Measurements from ENCODE around the gene ABI3BP.

Gene ABI3BP

GRCh38 chr3:100813828-100814227 lies 179.4 kb downstream of the ABI3BP start:
- no peak for FAIRE-seq
- DNase-seq (ENCODE audit: insufficient read length, low spot score): no peak
- no peak for TF ChIP-seq POLR2A (IDR thresholded peaks at IDR 0.05; ENCODE audit: low read depth, low read length)
- no peak for TF ChIP-seq POLR2AphosphoS5 (IDR thresholded peaks at IDR 0.05; ENCODE audit: low read depth, low read length)
- TF ChIP-seq TAF1 (IDR thresholded peaks at IDR 0.05; ENCODE audit: low read depth, low read length): no peak
- no peak for TF ChIP-seq POU2F2 (IDR thresholded peaks at IDR 0.05; ENCODE audit: low read depth, low read length)
- no peak for TF ChIP-seq PAX5 (IDR thresholded peaks at IDR 0.05; ENCODE audit: insufficient read depth, low read length, severe bottlenecking)
- no peak for TF ChIP-seq SPI1 (IDR thresholded peaks at IDR 0.05; ENCODE audit: low read depth, low read length)

GRCh38 chr3:100811779-100812507 lies 181.3 kb downstream of the ABI3BP start:
- TF ChIP-seq POU2F2 (IDR thresholded peaks at IDR 0.05; ENCODE audit: low read depth, low read length) (no peak), POLR2AphosphoS5 (IDR thresholded peaks at IDR 0.05; ENCODE audit: low read depth, low read length) (no peak), PAX5 (IDR thresholded peaks at IDR 0.05; ENCODE audit: insufficient read depth, low read length, severe bottlenecking) (no peak), TAF1 (IDR thresholded peaks at IDR 0.05; ENCODE audit: low read depth, low read length) (no peak)
- FAIRE-seq (no peak), DNase-seq (ENCODE audit: insufficient read length, low spot score) (no peak)

DNA sequence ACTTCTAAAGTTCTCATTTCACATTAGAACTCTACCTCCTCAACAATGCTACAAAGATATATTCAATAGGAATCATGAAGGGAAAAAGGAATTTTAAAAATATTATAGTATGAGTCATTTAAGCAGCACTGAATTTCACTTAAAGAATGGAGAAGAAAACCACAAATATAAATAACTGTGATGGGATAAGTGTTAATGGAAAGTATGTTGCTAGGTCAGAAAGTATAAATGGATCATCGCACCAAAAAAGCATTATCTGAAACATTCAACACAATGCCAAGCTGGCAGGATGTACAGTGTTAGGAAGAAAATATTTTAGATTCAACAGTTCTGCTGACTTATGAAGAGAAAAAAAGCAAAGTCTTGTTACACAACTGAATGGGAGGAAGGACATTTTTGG lies 182.6 kb downstream of the ABI3BP start:
- FAIRE-seq: no peak
- no peak for DNase-seq (ENCODE audit: insufficient read length, low spot score)

DNA sequence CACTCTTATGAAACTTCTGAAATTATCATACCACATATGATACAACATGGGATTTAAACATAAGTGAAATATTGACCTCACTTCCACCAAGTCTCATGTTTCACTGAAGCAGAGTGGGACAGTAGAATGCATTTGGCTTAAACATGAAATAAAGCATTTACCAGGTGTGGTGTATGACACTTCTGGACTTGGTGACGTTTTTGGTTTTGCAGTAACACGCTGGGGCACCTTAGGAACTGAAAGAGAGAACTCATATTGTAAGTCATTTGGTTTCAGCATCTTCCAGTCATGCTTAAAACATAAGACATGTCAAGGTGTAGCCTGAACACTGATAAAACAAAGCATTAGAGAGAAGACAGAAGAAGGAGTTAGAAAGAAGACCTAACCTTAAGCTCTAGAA lies 188.6 kb downstream of the ABI3BP start:
- no peak for DNase-seq (ENCODE audit: insufficient read length, low spot score)
- TF ChIP-seq POLR2AphosphoS5 (IDR thresholded peaks at IDR 0.05; ENCODE audit: low read depth, low read length) (no peak), POLR2A (IDR thresholded peaks at IDR 0.05; ENCODE audit: low read depth, low read length) (no peak), POU2F2 (IDR thresholded peaks at IDR 0.05; ENCODE audit: low read depth, low read length) (no peak), SPI1 (IDR thresholded peaks at IDR 0.05; ENCODE audit: low read depth, low read length) (no peak), TAF1 (IDR thresholded peaks at IDR 0.05; ENCODE audit: low read depth, low read length) (no peak), PAX5 (IDR thresholded peaks at IDR 0.05; ENCODE audit: insufficient read depth, low read length, severe bottlenecking) (no peak)
- no peak for FAIRE-seq

More for the DNA sequence above, 182.6 kb downstream of the ABI3BP start:
- TF ChIP-seq POU2F2 (IDR thresholded peaks at IDR 0.05; ENCODE audit: low read depth, low read length) (no peak), SPI1 (IDR thresholded peaks at IDR 0.05; ENCODE audit: low read depth, low read length) (no peak), PAX5 (IDR thresholded peaks at IDR 0.05; ENCODE audit: insufficient read depth, low read length, severe bottlenecking) (no peak), POLR2A (IDR thresholded peaks at IDR 0.05; ENCODE audit: low read depth, low read length) (no peak), TAF1 (IDR thresholded peaks at IDR 0.05; ENCODE audit: low read depth, low read length) (no peak), POLR2AphosphoS5 (IDR thresholded peaks at IDR 0.05; ENCODE audit: low read depth, low read length) (no peak)

GRCh38 chr3:100803711-100804110 lies 189.5 kb downstream of the ABI3BP start:
- FAIRE-seq (no peak), DNase-seq (ENCODE audit: insufficient read length, low spot score) (no peak)
- TF ChIP-seq POU2F2 (IDR thresholded peaks at IDR 0.05; ENCODE audit: low read depth, low read length): no peak
- no peak for TF ChIP-seq PAX5 (IDR thresholded peaks at IDR 0.05; ENCODE audit: insufficient read depth, low read length, severe bottlenecking)
- TF ChIP-seq TAF1 (IDR thresholded peaks at IDR 0.05; ENCODE audit: low read depth, low read length): no peak
- TF ChIP-seq SPI1 (IDR thresholded peaks at IDR 0.05; ENCODE audit: low read depth, low read length): no peak
- TF ChIP-seq POLR2A (IDR thresholded peaks at IDR 0.05; ENCODE audit: low read depth, low read length): no peak
- TF ChIP-seq POLR2AphosphoS5 (IDR thresholded peaks at IDR 0.05; ENCODE audit: low read depth, low read length): no peak

- DNase-seq (ENCODE audit: insufficient read length, low spot score): no peak
- FAIRE-seq: no peak
- no peak for TF ChIP-seq TAF1 (IDR thresholded peaks at IDR 0.05; ENCODE audit: low read depth, low read length)
- TF ChIP-seq SPI1 (IDR thresholded peaks at IDR 0.05; ENCODE audit: low read depth, low read length): no peak
- TF ChIP-seq PAX5 (IDR thresholded peaks at IDR 0.05; ENCODE audit: insufficient read depth, low read length, severe bottlenecking): no peak
- TF ChIP-seq POLR2AphosphoS5 (IDR thresholded peaks at IDR 0.05; ENCODE audit: low read depth, low read length): no peak
- no peak for TF ChIP-seq POU2F2 (IDR thresholded peaks at IDR 0.05; ENCODE audit: low read depth, low read length)
These were observed 191.1 kb downstream of the ABI3BP start for GRCh38 chr3:100802126-100802525.

- TF ChIP-seq SPI1 (IDR thresholded peaks at IDR 0.05; ENCODE audit: low read depth, low read length) (no peak), POLR2AphosphoS5 (IDR thresholded peaks at IDR 0.05; ENCODE audit: low read depth, low read length) (no peak), TAF1 (IDR thresholded peaks at IDR 0.05; ENCODE audit: low read depth, low read length) (no peak), PAX5 (IDR thresholded peaks at IDR 0.05; ENCODE audit: insufficient read depth, low read length, severe bottlenecking) (no peak), POLR2A (IDR thresholded peaks at IDR 0.05; ENCODE audit: low read depth, low read length) (no peak)
- DNase-seq (ENCODE audit: insufficient read length, low spot score) (no peak), FAIRE-seq (no peak)
These were observed 195.2 kb downstream of the ABI3BP start for GRCh38 chr3:100798012-100798411.

- FAIRE-seq: no peak
- DNase-seq (ENCODE audit: insufficient read length, low spot score): no peak
- no peak for TF ChIP-seq SPI1 (IDR thresholded peaks at IDR 0.05; ENCODE audit: low read depth, low read length)
- TF ChIP-seq TAF1 (IDR thresholded peaks at IDR 0.05; ENCODE audit: low read depth, low read length): no peak
- no peak for TF ChIP-seq POU2F2 (IDR thresholded peaks at IDR 0.05; ENCODE audit: low read depth, low read length)
- TF ChIP-seq POLR2AphosphoS5 (IDR thresholded peaks at IDR 0.05; ENCODE audit: low read depth, low read length): no peak
These were observed 196.7 kb downstream of the ABI3BP start for GRCh38 chr3:100796556-100796955.

DNA sequence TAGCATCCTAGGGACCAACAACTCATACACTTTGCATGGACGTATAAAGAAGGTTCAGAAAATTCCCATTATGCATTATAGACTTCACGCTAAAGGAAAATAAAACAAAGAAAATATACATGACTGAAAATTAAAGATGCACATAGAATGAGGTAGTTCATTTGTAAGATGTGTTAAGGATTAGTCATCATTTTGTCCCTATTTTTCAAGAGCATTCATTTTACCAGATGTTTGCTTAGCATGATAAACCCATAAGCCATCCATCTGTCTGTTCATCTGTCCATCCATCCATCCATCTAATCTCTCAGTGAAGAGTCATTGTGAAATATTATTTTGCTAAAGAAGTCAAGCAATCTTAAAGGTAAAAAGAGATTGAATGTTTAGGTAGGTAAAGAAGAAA lies 203.6 kb downstream of the ABI3BP start:
- TF ChIP-seq SPI1 (IDR thresholded peaks at IDR 0.05; ENCODE audit: low read depth, low read length): no peak
- no peak for FAIRE-seq
- no peak for DNase-seq (ENCODE audit: insufficient read length, low spot score)

- TF ChIP-seq TAF1 (IDR thresholded peaks at IDR 0.05; ENCODE audit: low read depth, low read length) (no peak), POU2F2 (IDR thresholded peaks at IDR 0.05; ENCODE audit: low read depth, low read length) (no peak), PAX5 (IDR thresholded peaks at IDR 0.05; ENCODE audit: insufficient read depth, low read length, severe bottlenecking) (no peak), POLR2AphosphoS5 (IDR thresholded peaks at IDR 0.05; ENCODE audit: low read depth, low read length) (no peak), SPI1 (IDR thresholded peaks at IDR 0.05; ENCODE audit: low read depth, low read length) (no peak), POLR2A (IDR thresholded peaks at IDR 0.05; ENCODE audit: low read depth, low read length) (no peak)
- FAIRE-seq: no peak
- no peak for DNase-seq (ENCODE audit: insufficient read length, low spot score)
These were observed 209.6 kb downstream of the ABI3BP start for GRCh38 chr3:100783619-100784018.
